HG02981 (cell line): ENCODE measurements around the gene PCSK9.

Experiments used
- ATAC-seq: cut with Tn5 transposase; IDR thresholded peaks from one replicate; pipeline ENCODE4 v1.9.1; 2021; ENCODE audit warnings: mild to moderate bottlenecking, moderate library complexity; ENCODE audit not compliant: unreplicated experiment

PCSK9 gene

DNA sequence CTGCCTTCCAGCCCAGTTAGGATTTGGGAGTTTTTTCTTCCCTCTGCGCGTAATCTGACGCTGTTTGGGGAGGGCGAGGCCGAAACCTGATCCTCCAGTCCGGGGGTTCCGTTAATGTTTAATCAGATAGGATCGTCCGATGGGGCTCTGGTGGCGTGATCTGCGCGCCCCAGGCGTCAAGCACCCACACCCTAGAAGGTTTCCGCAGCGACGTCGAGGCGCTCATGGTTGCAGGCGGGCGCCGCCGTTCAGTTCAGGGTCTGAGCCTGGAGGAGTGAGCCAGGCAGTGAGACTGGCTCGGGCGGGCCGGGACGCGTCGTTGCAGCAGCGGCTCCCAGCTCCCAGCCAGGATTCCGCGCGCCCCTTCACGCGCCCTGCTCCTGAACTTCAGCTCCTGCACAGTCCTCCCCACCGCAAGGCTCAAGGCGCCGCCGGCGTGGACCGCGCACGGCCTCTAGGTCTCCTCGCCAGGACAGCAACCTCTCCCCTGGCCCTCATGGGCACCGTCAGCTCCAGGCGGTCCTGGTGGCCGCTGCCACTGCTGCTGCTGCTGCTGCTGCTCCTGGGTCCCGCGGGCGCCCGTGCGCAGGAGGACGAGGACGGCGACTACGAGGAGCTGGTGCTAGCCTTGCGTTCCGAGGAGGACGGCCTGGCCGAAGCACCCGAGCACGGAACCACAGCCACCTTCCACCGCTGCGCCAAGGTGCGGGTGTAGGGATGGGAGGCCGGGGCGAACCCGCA, at the start of gene PCSK9:
Gene PCSK9, plus strand, starts transcription at position 207 of the 741 bp plus-strand sequence. Its CDS starts 290 bp downstream, at position 497.
- ATAC-seq, result no peak

GRCh38 chr1:54989968-54990810, 49.2 kb upstream of the PCSK9 start:
- no peak for ATAC-seq

DNA sequence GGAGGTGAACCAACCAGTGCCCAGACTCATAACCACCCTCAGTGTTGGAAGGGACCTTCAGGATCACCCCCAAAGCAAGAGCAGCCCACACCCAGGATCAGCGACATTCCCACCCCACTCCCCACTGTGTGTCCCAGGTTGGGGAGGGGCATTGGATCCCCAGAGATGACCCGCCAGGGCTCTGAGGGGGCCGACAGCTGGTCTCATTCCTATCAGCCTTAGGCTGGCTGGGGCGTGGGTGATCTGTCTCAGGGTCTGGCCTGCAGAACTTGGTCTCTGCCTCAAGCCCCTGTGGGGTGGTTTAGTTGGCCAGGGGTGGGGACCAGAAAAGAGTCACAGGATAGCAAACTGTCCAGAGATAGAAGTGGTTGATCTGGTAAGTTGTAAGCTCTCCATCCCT, 48.4 kb upstream of the PCSK9 start:
- no peak for ATAC-seq

DNA sequence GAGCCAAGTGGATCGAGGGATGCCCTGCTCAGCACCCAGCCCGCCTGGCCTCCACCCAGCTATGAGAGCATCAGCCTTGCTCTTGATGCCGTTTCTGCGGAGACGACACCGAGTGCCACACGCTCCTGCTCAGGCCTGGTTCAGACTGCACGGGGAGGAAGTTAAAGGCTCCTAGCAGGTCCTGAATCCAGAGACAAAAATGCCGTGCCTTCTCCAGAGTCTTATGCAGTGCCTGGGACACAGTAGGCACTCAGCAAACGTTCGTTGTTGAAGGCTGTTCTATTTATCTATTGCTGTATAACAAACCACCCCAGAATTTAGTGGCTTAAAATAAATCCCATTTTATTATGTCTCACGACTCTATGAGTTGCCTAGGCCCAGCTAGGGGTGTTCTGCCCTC, 47.4 kb upstream of the PCSK9 start:
- no peak for ATAC-seq

DNA sequence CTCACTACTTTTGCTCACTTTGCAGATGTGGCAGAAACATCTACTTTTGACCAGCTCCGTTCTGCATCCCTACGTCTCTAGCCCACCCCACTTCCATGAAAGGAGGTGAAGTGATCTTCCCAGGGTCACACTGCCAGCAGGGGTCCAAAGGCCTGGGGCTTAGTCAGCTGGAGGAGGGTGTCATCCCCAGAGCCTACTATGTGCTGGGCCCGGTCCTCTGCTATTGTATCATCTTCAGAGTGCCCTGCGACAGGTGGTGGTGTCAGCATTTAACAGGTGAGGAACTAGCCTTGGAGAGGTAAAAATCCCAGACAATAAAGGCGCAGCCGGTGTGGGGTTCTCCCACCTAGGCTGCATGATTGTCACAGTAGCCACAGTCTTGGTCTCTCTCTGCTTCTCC, 46.2 kb upstream of the PCSK9 start:
- no peak for ATAC-seq

DNA sequence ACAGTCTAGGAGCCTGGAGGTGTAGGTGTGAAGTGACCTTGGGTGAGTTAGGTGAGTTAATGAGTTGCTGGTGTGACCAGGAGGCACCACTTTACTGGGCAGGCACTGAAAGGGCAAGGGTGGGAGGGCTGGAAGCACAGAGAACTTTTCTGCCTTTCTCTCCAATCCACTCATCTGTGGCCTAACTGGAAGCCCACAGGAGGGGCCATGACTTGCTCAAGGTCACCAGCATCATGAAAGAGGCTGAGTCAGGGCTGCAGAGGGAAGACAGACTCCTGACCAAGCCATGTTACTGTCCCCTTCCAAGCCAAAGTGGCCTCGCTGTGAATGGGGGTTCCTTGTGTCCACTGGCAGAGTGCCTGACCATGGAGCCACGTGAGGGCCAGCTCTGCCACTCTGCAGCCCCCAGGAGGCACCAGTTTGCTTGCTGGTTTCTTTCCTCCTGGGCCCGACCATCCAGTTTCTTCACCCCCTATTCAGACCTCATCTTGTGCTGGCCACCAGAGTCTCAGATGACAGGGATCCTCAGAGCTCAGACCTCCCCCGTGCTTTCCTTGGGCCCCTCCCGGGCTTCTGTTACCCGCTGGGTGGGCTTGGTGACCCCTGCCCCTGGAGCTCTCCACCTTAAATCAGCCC, 44.9 kb upstream of the PCSK9 start:
- no peak for ATAC-seq

DNA sequence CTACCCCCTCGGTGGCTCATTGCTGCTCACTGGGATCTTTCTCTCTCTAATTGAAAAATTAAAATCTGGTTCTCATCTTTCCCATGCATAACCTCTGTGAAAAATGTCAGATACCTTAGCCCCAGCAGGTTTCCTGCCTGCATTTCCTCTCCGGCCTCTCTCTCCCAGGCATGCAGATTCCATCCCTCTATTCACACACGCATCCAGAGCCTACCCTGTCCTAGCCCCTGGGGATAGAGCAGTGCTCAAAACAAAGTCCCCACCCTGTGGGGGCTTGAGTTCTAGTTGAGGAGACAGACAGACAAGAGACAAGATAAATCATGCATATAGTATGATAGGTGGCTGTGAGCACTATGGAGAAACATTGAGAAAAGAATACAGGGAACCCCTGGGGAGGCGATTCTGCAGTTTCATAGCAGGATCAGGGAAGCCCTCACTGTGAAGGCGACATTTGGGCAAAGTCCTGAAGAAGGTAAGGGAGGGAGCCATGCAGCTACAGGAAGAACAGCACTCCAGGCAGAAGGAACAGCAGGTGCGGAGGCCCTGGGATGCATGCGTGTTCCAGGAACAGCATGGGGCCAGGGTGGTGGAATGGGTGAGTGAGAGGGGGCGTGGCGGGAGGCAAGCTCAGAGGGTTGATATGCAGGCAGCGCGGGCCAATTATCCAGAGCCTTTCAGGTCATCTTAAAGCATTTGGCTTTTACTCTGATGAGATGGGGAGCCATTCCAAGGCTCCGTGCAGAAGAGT, 44.2 kb upstream of the PCSK9 start:
- no peak for ATAC-seq

- no peak for ATAC-seq
Measured at GRCh38 chr1:54995835-54996234, 43.5 kb upstream of the PCSK9 start.

- peak; percentile 74 for ATAC-seq
Measured at GRCh38 chr1:54996359-54996868, 42.9 kb upstream of the PCSK9 start.

DNA sequence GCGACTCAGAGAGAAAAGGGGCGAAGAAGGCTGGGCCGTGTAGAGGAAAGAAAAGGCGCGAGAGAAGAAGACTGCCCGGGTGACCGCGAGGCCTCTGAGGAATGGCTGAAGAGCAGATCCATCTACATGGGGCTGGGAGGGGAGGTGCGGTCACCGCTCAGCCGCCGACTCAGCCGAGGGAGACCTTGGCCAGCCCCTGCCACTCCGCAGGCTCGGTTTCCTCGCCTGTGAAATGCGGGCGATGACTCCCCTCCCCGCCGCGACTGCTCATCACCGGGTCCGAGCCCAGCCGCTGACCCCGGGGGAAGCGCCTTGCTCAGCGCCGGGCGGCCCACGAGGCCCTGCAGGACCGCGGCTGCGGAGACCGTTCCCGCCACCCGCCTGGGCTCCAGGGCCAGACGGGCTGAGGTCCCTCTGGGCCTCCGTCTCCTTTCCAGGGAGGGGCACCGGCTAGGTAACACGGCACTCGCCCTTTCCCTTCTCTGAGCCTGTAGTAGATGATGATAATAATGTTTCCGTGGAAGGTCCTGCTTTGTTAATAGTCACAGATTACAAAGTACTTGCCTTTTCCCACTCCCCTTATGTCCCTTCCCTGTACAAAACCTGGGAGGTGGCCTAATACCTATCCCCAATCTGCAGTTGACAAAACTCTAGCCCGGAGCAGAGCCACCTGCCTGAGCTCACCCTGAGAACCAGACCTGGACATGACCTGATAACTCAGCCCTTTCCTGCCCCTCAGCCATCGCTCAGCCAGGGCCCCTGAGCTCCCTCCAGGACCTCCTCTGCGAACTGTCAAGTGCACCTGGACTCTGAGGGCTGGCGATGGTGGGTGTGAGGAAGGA, 42.3 kb upstream of the PCSK9 start:
- ATAC-seq, result no peak

DNA sequence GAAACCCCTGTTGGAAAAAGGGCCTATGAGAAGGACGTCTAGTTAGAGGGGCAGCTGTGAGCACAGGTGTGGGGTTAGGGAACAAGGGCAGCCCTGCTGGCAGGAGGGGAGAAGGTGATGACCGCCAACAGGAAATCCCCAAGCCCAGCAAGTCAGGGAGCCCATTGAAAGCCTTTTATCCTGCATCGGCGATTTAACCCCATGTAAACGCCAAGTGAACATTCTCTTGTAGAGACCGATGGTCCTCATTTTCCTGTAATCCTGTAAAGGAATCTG, 41.7 kb upstream of the PCSK9 start:
- ATAC-seq, result no peak

DNA sequence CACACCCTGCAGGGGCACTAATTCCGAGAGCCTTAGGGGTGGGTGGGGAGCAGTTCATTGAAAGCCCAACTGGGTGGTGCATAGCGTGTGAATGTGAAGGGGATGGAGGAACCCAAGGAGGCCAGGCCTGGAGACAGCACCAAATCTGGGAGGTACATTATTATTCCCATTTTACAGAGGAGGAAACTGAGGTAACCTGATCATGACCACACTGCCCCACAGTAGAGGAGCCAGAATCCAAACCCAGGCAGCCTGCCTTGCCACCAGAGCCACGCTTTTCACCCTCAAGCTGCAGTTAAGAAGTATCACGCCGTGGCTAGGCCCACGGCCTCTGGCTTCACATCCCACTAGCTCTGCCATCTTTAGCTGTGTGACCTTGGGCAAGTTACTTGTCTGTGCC, 41.2 kb upstream of the PCSK9 start:
- no peak for ATAC-seq

GRCh38 chr1:54998677-54999076, 40.7 kb upstream of the PCSK9 start, which contains the start of gene BSND:
Gene BSND (plus strand): TSS chr1:54998933. CDS start chr1:54999187, 254 bp downstream.
- no peak for ATAC-seq

DNA sequence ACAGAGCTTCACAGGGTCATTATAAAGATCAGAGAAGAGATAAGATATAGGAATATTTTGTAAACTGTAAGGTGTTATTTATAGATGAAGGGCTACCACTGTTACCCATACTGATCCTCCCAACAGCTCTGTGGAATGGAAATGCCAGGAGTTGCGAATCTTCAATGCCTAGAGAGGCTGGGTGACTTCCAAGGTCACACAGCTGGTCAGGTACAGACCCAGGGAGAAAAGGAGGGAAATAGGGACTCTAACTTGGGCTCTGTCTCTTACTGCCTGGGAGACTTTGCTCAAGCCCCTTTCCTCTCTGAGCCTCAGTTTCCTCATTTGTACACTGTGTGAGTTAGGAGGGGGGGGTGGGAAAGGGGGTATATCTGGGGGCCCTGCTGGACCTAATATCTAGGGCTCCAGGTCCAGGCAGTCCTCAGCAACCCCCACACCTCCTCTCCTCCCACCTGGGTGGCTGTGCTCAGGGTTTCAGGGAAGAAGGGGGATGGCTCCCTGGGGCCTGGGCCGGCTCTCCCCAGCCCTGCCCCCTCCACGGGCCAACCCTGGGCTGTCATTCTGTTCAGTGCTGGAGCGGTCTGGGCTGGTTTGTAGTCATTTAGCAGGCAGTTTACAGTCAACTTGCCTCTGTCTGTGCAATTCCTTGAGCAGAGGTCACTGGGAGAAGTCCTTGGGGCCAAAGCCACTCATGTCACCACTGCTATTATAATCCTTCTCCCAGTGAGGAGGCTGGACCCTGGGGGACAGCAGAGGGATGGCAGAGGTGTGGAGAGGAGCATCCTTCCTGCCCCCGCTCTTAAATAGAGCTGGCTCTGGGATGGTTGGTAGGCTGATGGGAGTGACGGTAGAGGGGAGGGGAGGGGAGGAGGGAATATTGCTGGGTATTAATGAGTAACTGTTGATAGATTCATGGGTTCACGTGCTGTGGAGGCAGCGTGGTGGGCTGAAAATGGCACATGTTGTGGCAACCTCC, 39.0 kb upstream of the PCSK9 start:
- ATAC-seq, result no peak

GRCh38 chr1:55001311-55001710, 38.0 kb upstream of the PCSK9 start:
- no peak for ATAC-seq

DNA sequence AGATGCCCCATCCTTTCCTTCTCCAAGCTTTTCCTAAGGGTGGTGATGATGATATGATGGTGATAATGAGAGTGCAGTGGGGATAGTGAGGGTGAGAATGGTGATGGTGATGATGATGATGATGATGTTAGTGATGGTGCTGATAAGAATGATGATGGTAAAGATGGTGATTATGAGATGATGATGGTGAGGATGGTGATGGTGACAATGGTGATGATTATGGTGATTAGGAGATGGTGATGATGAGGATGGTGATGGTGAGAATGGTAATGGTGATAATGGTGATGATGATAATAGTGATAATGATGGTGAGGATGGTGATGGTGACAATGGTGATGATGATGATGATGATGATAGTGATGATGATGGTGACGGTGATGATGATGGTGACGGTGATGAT, 36.7 kb upstream of the PCSK9 start:
- no peak for ATAC-seq

DNA sequence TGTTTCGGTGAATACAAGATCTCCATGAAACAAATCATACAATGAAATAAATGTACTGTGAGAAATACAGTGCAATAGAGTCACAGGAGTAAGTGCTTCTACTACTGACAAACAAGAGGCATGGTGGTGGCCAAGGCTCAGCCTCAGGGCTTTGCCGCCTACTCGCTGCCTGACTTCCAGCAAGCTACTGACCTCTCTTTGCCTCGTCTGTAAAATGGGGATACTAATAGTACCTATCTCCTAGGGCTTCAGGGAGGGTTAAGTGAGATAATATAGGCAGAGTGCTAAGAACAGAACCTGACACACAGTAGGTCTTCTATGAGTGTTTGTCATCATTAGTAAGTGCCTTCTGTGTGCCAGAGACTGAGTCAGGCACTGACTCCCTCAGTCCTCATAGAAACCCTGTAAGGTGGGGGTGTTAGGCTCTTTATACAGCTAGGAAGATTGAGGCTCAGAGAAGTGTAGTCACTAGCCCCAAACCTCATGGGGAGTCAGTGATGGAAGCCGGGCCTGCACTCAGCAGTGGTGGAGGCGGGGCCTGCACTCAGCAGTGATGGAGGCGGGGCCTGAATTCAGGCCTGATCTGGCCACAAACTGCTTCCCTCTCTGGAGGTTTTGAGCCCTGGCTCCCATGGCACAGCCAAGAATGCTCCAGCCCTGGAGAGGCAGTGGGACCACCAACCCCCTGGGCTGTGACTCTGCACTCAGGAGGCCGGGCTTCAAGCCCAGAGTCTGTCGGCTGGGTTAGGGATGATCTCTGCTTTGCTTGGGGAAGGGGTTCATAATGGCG, 33.8 kb upstream of the PCSK9 start:
- no peak for ATAC-seq

GRCh38 chr1:55006931-55007330, 32.4 kb upstream of the PCSK9 start:
- no peak for ATAC-seq
